ENCODE results near the gene MYB.
A peak's percentile ranks its signal among the peaks of the same experiment; 100 is the strongest.
"Not testable (repeated sequence)": the region's sequence is repeated elsewhere in the genome, so short reads cannot be mapped to it uniquely, and the experiment has no call there.

MYB gene

GRCh38 chr6:135180542-135181332, at the start of gene MYB:
Gene MYB, plus strand, starts transcription at chr6:135181308. Its CDS starts 206 bp downstream, at chr6:135181514.
- DNase-seq (ENCODE audit: low read depth in 3 of 3), result peak; percentile 47 to 66 (median 55)

- no peak for DNase-seq (ENCODE audit: low read depth in 3 of 3)
These were observed 48.3 kb upstream of the MYB start for GRCh38 chr6:135132776-135133175.

- DNase-seq (ENCODE audit: low read depth in 3 of 3), result no peak
These were observed 45.3 kb upstream of the MYB start for GRCh38 chr6:135135835-135136234.

GRCh38 chr6:135137826-135138225, 43.3 kb upstream of the MYB start:
- DNase-seq (ENCODE audit: low read depth in 3 of 3), result no peak

- no peak for DNase-seq (ENCODE audit: low read depth in 3 of 3)
These were observed 39.9 kb upstream of the MYB start for GRCh38 chr6:135141182-135141581.

GRCh38 chr6:135141728-135142127, 39.4 kb upstream of the MYB start:
- no peak for DNase-seq (ENCODE audit: low read depth in 3 of 3)

- DNase-seq (ENCODE audit: low read depth in 3 of 3), result not testable (repeated sequence)
These were observed 38.9 kb upstream of the MYB start for GRCh38 chr6:135142232-135142631.

- no peak for DNase-seq (ENCODE audit: low read depth in 3 of 3)
These were observed 36.4 kb upstream of the MYB start for GRCh38 chr6:135144673-135145062.

- no peak for DNase-seq (ENCODE audit: low read depth in 3 of 3)
These were observed 35.9 kb upstream of the MYB start for GRCh38 chr6:135145063-135145800.

- no peak for DNase-seq (ENCODE audit: low read depth in 3 of 3)
These were observed 34.8 kb upstream of the MYB start for GRCh38 chr6:135146162-135146934.

- no peak for DNase-seq (ENCODE audit: low read depth in 3 of 3)
These were observed 33.2 kb upstream of the MYB start for GRCh38 chr6:135147637-135148592.

- no peak for DNase-seq (ENCODE audit: low read depth in 3 of 3)
These were observed 32.2 kb upstream of the MYB start for GRCh38 chr6:135148889-135149288.

- DNase-seq (ENCODE audit: low read depth in 3 of 3), result no peak
These were observed 31.7 kb upstream of the MYB start for GRCh38 chr6:135149376-135149775.

- not testable (repeated sequence) for DNase-seq (ENCODE audit: low read depth in 3 of 3)
These were observed 30.6 kb upstream of the MYB start for GRCh38 chr6:135150481-135150880.

- not testable (repeated sequence) for DNase-seq (ENCODE audit: low read depth in 3 of 3)
These were observed 27.0 kb upstream of the MYB start for GRCh38 chr6:135154125-135154524.

GRCh38 chr6:135158397-135158796, 22.7 kb upstream of the MYB start:
- no peak for DNase-seq (ENCODE audit: low read depth in 3 of 3)

- DNase-seq (ENCODE audit: low read depth in 3 of 3), result no peak
These were observed 21.6 kb upstream of the MYB start for GRCh38 chr6:135159531-135159930.

GRCh38 chr6:135161411-135162395, 19.4 kb upstream of the MYB start:
- no peak for DNase-seq (ENCODE audit: low read depth in 3 of 3)

- peak in 1 of 3 donors; percentile 50 for DNase-seq (ENCODE audit: low read depth in 3 of 3)
These were observed 18.2 kb upstream of the MYB start for GRCh38 chr6:135162678-135163439.
